ELF-1 (cell line): ENCODE data around the gene CDC6.

ENCODE experiments used
- DNase-seq: peaks from one replicate; pipeline ENCODE4 v3.0.0-alpha.2; 2016; ENCODE audit warnings: low read depth, low spot score

Gene CDC6

DNA sequence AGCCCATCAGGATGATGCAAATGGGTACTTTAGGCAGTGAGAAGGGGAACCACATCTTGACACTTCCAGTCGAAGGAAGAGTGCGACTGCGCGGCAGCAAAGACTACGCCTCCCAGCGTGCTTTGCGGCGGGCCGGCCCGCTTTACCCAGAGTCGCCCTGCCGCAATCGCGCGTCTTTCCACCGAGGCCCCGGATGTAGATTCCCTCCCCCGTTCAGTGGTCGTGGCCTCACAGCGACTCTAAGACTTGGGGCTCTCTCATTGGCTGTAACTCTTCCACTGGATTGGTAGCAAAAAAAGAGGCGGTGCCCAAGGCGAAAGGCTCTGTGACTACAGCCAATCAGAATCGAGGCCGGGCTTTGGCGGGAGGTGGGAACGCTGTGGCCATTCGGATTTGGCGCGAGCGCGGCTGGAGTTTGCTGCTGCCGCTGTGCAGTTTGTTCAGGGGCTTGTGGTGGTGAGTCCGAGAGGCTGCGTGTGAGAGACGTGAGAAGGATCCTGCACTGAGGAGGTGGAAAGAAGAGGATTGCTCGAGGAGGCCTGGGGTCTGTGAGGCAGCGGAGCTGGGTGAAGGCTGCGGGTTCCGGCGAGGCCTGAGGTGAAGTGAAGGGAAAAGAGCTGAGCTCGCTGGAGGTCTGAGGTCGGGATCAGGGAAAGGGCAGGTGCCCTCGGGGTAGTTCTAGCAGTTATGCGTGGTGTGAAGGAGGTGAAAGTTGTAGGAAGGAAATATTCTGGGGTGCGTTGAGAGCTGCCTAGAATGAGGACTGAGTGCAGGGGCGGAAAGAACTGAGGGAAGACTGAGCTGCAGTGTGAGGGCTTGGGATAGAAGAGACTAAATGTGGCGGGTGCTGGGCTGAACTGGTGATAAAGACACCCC lies at the start of gene CDC6:
Gene CDC6, plus strand, starts transcription at position 386 of the 876 bp plus-strand sequence. CDS start 1,542 bp downstream, outside the sequence.
- DNase-seq = peak; percentile 100

- DNase-seq = no peak
Observed at GRCh38 chr17:40241252-40241834, 46.3 kb upstream of the CDC6 start.

DNA sequence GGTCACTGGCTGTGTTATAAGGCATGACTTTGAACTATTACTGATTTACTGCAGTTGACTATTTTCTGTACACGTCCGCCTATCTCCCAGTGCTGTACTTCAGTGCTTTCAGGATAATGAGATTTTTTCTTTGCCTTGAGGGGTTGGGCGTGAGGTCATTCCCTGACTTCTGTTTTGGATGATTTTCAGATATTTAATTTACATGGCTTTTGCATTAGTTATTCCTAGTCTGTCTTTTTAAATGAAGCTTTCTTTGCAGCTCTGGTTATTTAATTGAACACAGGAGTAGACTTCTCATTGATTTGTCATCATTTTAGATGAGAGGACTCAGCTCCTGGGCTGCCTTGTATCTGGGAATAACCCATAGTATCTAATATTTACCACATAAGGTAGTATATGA lies 44.9 kb upstream of the CDC6 start:
- DNase-seq = no peak

DNA sequence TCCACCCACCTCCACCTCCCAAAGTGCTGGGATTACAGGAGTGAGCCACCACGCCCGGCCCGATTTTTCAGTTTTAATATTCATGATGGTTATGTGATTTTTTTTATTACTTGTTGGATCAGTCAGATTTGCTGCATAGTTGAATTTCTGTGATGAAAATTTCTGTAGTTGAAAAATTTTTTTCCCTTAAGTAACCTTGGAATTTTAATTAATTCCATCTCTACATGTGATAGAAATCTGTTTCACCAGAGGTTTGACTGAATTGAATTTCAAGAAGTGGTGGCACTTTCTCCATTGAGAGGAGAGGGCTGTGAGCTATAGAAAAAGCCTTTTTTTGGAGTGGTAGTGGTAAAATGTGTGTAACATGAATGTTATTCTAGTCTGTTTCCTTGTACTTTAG lies 43.9 kb upstream of the CDC6 start:
- DNase-seq = no peak

DNA sequence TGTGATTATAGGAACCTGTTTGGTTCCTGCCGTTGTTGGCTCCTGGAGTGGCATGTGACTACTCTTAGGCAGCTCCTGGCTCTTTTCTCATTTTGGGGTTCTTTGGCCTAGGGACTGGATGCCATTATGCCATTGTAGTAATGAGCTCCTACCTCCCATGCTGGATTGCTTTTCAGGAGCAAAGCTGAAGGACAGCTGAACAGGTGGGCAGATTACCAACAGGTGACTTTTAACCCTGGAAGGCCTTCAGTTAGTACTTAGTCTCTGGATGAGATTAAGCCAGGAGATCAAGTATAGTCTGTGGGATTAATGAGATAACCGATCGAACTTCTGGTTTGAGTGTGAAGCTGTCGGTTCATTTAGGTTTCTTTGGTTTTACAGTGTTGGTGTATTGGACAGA lies 43.4 kb upstream of the CDC6 start:
- DNase-seq = no peak

DNA sequence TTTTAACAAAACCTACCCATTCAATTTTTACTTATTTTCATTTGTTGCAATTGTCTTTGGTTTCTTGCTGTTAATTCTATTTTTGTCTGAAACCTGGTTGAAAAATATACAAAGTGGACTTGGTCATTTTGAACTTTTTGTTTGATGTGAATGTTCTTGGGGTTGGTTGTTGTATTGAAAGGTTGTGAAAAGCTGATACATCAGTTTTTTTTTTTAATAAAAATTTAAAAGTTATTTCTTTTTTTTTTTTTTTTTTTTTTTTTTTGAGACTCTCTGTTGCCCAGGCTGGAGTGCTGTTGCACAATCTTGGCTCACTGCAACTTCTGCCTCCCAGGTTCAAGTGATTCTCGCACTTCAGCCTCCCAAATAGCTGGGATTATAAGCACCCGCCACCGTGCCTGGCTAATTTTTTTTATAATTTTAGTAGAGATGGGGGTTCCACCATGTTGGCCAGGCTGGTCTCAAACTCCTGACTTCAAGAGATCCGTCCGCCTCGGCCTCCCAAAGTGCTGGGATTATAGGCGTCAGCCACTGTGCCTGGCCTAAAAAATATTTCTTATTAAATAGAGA lies 39.7 kb upstream of the CDC6 start:
- DNase-seq = no peak

DNA sequence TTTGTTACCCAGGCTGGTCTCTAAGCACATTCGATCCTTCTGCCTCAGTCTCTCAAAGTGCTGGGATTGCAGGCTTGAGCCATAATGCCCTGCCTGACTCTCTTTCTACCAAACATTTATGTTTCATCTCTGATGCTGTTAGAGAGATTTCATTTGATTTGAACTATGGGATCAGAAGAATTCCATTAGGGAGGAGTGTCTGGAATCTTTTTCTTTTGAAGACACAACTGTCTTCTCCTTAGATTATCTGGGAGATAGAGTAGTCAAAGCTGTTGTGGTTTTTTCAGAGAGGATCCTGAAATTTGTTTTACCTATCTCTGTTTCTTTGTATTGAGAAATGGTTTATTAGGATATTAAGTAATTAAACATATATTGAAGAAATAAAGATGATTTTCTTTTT lies 39.2 kb upstream of the CDC6 start:
- DNase-seq = no peak

- DNase-seq = no peak
Observed at GRCh38 chr17:40251576-40251975, 36.1 kb upstream of the CDC6 start.

- DNase-seq = no peak
Observed at GRCh38 chr17:40253565-40253964, 34.1 kb upstream of the CDC6 start.

- no peak for DNase-seq
Observed at GRCh38 chr17:40259505-40259904, 28.2 kb upstream of the CDC6 start.

DNA sequence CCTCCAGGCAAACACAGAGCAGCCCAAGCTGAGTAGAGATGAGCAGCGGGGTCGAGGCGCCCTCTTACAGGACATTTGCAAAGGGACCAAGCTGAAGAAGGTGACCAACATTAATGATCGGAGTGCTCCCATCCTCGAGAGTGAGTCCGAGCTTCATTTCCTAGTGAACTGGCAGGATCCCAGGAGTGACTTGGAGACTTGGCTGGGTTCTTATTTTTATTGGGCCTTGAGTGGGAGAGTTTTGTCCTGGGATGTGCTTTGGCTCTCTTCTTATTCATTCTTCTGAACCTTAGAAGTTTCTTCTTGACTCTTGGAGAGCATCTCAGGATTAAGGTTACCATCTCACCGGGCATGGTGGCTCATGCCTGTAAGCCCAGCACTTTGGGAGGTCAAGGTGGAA lies 27.2 kb upstream of the CDC6 start:
- no peak for DNase-seq

DNA sequence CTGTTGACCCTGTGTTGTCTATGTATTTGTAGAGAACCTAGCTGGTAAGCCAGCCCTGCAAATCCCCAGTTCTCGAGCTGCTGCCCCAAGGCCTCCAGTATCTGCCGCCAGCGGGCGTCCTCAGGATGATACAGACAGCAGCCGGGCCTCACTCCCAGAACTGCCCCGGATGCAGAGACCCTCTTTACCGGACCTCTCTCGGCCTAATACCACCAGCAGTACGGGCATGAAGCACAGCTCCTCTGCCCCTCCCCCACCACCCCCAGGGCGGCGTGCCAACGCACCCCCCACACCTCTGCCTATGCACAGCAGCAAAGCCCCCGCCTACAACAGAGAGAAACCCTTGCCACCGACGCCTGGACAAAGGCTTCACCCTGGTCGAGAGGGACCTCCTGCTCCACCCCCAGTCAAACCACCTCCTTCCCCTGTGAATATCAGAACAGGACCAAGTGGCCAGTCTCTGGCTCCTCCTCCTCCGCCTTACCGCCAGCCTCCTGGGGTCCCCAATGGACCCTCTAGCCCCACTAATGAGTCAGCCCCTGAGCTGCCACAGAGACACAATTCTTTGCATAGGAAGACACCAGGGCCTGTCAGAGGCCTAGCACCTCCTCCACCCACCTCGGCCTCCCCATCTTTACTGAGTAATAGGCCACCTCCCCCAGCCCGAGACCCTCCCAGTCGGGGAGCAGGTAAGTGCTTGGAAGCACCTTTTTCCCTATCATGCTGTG lies 23.1 kb upstream of the CDC6 start:
- no peak for DNase-seq

DNA sequence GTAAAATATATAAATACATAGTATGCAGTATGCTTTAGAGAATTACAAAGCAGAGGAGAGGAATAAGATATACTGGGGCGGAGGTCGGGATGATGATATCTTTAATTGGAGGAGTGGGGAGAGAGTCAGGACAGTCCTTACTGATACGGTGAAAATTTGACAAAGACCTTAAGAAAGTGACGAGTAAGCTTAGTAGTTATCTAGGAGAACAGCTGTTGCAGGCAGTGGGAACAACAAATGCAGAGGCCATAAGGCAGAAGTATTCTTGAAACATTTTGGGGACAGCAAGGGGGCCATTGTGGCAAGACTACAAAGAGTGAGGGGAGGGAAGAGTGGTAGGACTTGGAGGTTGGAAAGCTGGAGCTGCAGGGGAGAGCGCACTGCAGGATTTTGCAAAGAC lies 22.3 kb upstream of the CDC6 start:
- DNase-seq = no peak

GRCh38 chr17:40266882-40267281 lies 20.8 kb upstream of the CDC6 start:
- DNase-seq = no peak

GRCh38 chr17:40268141-40268712 lies 19.5 kb upstream of the CDC6 start:
- DNase-seq = no peak

GRCh38 chr17:40278414-40278813 lies 9.3 kb upstream of the CDC6 start:
- DNase-seq = no peak

GRCh38 chr17:40279402-40279801 lies 8.3 kb upstream of the CDC6 start:
- no peak for DNase-seq

GRCh38 chr17:40281663-40282062 lies 6.0 kb upstream of the CDC6 start:
- DNase-seq = peak; percentile 57

- no peak for DNase-seq
Observed at GRCh38 chr17:40283662-40284061, 4.0 kb upstream of the CDC6 start.

DNA sequence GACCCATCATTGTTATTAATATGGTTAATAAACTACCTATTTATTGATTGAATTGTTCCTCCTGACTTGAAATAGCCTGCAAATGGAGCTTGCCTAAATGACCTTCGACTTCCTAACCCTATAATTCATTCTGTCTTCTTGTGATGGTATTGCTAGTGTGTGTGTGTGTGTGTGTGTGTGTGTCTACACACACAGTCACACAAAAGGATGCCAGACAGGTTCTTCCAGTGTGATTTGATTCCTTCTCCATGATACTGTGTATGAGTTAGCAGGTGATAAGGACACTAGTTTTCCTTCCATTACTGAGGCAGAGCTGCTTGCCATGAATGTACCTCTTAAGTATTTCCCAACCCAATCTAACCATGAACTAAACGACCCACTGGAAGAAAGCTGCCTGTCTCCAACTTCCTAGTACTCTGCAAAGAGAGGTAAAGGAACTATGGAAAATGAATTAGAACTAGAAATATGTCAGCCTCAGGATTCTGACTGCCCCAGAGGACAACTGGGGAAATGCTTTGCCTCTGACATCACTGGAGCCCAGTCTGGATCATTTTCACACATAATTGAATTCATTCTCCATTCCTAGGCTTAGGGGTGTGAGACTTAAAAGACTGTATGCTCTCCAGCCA lies 3.5 kb upstream of the CDC6 start:
- no peak for DNase-seq

- DNase-seq = no peak
Observed at GRCh38 chr17:40286473-40286872, 1.2 kb upstream of the CDC6 start.

DNA sequence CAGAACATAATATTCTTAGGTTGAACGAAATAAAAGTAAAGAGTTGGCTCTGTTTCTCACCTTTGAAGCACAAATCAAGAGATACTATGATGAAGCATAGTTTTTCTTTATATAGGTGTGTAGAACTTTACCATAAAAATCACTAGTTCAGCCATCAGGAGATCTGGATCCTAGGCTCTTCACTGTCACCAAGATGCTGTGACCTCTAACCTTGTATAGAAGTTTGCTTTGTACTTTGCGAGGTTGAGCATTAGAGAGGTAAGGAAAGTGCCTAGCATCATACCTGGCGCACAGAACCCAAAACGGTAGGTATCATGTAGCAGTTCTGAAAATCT lies 553 bp upstream of the CDC6 start:
- DNase-seq = no peak
